Brain pericyte (primary cell): Measurements from ENCODE around the gene IFI30.
"Not testable (repeated sequence)": the region's sequence is repeated elsewhere in the genome, so short reads cannot be mapped to it uniquely, and the experiment has no call there.

Experiments
- DNase-seq: peaks from one replicate; pipeline ENCODE4 v3.0.0-alpha.2; 2012; ENCODE audit warnings: low read depth, low spot score

The IFI30 gene

GRCh38 chr19:18152817-18153555 is 20.6 kb upstream of the IFI30 start, which contains the start of gene PIK3R2:
PIK3R2 (plus strand) TSS chr19:18153163; CDS start chr19:18155880, 2,717 bp downstream.
- peak; percentile 96 for DNase-seq

DNA sequence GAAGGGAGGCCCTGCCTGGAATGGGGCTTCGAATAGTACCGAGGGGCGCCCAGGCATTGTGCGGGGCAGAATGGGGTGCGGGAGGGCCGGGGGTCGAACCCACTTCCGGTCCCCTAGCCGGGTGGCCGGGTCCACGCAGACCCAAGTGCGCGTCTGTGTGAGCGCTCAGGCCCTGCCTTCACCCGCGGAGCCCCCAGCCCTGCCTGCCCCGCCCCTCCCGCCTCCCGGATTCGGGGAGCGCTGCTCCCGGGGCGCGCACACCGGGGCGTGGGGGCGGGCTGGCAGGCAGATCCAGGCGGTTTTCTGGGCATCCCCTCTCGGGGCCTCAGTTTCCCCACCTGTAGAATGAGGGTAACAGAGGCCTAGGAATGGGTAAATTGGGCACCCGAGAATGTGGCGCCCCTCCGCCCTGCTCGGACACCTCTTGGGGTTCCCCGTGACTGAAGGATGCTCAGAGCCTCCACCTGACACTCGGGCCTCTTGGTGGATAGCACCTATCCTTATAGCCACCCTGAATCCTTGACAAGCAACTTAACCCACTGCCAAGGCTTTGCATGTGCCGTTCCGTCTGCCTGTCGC is 20.0 kb upstream of the IFI30 start:
- DNase-seq = no peak

DNA sequence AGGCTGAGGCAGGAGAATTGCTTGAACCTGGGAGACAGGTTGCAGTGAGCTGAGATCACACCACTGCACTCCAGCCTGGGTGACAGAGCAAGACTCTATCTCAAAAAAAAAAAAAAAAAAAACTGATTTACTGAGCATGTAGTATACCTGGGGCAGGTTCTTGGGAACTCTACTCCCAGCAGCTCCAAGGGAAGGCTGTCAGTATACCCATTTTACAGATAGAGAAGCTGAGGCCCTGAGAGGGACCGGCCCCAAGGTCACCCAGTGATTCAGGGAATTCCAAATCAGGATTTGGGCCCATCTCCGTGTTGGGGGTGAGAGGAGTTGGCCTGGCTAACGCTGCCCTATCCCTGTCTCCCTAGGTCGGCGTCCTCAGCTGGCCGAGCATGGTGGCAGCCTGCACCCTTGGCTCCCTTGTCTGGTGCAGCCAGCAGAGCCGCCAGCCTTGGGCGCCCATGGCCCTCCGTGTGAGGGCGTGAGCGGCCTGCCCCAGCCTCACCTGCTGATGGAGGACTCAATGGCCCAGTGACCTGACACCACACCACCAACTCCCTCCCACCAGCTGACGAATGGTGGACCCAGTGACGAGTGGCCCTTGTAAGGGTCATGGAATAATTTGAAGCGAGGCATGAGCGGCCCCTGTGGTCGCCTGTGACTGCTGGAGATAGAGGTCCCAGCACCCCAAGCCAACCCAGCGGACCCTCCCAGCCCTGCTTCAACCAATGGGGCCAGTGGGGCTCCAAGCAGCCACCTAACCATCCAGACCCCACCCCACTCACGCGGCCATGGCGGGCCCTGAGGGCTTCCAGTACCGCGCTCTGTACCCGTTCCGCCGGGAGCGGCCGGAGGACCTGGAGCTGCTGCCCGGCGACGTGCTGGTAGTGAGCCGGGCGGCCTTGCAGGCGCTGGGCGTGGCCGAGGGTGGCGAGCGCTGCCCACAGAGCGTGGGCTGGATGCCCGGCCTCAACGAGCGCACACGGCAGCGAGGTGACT is 18.2 kb upstream of the IFI30 start:
- DNase-seq = no peak

- DNase-seq = no peak
Observed at GRCh38 chr19:18156268-18156667, 17.3 kb upstream of the IFI30 start.

- peak; percentile 53 for DNase-seq
Observed at GRCh38 chr19:18156841-18157464, 16.7 kb upstream of the IFI30 start.

DNA sequence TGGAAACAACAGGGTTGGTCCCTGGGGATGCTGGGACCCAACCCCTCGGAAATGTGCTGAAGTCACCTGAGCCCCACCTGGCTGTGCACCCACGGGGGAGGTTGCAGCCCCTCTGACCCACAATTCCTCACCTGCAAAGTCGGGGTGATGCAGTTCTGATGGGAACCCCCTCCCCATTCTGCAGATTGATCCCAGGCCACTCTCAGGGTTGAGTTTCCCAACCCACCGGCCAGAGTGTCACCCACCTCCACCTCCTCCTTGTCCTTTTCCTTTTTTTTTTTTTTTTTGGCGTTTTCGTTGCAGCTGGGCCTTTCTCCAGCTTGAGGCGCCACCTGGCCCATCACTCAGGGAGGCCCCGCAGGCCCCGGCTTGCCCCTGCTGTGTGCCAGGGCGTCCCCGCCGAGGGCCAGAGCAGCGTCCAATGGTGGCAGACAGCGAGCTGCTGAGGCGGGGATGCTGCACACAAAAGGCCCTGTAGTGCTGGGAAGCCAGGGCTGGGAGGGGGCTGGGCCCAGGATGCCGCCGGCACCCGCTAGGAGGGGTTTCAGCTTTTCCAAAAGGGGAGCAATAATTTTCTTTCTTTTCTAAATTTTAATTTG is 16.0 kb upstream of the IFI30 start:
- DNase-seq = no peak

DNA sequence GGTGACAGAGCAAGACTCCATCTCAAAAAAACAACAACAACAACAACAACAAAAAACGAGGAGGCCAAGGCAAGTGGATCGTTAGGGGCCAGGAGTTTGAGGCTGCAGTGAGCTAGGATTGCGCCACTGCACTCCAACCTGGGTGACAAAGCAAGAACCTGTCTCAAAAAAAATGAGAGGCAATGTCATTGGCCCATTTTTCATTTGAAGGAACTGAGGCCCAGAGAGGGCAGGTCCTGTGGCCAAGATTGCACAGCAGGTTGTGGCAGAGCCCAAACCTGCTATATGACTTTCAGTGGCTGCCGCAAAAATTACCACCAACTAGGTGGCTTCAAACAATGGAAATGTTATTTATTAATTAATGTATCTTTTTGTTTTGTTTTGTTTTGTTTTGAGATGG is 15.1 kb upstream of the IFI30 start:
- DNase-seq = no peak

DNA sequence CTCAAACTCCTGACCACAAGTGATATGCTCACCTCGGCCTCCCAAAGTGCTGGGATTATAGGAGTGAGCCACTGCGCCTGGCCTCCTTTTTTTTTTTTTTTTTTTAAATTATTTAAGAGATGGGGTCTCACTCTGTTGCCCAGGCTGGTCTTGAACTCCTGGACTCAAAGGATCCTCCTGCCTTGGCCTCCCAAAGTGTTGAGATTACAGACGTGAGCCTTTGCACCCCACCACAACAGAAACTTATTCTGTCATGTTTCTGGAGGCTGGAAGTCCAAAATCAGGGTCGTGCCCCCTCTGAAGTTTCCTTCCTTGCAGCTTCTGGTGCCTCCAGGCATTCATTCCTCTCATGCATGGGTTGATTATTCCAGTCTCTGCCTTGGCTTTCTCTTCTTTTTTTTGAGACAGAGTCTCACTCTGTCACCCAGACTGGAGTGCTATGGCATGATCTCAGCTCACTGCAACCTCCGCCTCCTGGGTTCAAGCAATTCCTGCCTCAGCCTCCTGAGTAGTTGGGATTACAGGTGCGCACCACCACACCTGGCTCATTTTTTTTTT is 14.5 kb upstream of the IFI30 start:
- not testable (repeated sequence) for DNase-seq

- DNase-seq = no peak
Observed at GRCh38 chr19:18159810-18160209, 13.8 kb upstream of the IFI30 start.

DNA sequence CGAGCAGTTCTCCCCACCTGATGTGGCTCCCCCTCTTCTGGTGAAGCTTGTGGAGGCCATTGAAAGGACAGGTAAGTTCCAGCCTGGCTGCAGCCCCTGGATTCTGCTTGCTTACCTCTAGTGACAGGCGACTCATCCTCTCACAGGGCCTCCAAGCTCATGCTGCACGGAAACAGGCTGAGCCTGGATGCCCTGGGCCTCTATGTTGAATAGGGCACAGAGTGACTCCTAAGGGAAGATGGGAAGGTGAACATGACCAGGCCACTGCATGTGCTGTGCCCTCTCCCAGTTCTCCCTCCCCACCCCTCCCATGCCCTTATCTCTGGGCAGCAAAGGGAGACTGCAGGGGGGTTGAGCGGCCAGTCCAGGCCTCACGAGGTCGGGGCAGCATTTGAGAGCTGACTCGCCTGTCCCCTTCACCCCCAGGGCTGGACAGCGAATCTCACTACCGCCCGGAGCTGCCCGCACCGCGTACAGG is 13.1 kb upstream of the IFI30 start:
- DNase-seq = no peak

GRCh38 chr19:18160971-18161635 is 12.5 kb upstream of the IFI30 start:
- DNase-seq = no peak

GRCh38 chr19:18161636-18162002 is 12.0 kb upstream of the IFI30 start:
- DNase-seq = no peak

DNA sequence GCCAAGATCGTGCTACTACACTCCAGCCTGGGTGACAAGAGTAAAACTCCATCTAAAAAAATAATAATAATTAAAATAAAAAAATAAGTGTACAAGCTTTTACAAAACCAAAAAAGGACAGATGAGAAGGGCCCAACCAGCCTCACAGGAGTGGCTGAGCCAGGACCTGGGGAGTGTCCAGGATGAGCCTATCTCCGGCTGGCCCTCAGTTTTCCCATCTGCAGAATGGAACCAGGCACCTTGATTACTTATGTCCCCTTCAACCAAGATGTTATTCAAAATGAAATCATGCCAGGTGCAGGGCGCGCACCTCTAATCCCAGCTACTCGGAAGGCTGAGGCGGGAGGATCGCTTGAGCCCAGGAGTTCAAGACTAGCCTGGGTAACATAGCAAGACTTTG is 9.5 kb upstream of the IFI30 start:
- no peak for DNase-seq

DNA sequence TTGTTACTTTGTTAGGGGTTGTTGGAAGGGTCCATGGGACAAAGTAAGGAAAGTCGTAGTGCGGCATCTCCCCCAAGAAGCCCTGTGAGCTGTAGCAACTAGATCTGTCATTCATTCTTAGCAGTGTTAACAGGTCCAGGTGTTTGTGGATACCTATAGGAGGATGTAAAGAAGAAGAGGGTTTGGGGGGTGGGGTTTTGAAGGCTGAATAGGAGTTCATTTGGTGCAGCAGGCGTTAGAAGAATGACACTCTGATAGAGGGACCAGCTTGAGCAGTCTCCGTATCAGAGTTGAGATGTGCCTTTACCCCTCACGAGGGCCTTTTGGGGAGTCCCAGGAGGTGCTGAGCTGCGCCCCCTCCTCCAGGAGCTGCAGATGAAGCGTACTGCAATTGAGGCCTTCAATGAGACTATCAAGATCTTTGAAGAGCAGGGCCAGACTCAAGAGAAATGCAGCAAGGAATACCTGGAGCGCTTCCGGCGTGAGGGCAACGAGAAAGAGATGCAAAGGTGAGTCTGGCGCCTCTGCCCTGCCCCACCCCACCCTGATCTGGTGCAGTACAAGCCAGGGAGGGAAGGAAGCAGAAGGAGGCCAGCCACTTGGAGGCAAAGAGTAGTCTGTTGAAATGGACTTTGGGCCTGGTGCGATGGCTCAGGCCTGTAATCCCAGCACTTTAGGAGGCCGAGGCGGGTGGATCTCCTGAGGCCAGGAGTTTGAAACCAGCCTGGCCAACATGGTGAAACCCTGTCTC is 7.6 kb upstream of the IFI30 start:
- no peak for DNase-seq

DNA sequence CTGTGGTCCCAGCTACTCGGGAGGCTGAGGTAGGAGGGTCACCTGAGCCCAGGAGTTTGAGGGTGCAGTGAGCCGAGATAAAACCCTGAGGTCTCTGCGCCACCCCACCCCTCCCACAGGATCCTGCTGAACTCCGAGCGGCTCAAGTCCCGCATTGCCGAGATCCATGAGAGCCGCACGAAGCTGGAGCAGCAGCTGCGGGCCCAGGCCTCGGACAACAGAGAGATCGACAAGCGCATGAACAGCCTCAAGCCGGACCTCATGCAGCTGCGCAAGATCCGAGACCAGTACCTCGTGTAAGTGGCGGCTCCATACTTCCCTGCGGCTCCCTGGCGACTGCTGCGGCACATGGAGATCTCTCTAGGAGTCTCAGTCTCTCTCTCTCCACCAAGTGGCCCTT is 6.6 kb upstream of the IFI30 start:
- DNase-seq = no peak

DNA sequence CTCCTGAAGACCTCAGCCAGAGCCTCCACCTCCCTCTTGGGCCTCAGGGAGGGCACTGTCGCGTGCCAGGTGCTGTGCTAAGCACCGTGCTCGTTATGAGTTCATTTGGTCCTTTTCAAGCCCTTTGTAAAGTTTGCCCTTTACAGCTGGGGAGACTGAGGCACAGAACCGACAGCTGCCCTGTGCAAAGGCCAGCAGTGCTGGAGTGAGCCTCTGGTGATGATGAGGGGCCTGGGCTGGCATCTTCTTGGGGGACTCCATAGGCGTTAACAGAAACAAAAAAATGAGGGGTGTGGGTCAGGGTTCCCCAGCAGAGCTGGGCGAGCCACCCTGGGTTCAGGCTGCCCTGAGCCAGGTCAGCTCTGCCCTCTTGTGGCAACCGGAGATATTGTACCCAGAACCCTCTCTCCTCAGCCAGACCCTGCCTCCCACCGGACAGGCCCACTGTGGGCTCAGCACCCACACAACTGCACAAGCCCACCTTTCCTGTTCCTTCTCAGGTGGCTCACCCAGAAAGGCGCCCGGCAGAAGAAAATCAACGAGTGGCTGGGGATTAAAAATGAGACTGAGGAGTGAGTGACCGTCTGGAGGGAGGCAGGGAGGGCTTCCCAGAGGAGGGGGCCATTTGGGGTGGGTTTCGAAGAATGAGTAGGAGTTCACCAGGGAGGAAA is 5.5 kb upstream of the IFI30 start:
- DNase-seq = no peak

DNA sequence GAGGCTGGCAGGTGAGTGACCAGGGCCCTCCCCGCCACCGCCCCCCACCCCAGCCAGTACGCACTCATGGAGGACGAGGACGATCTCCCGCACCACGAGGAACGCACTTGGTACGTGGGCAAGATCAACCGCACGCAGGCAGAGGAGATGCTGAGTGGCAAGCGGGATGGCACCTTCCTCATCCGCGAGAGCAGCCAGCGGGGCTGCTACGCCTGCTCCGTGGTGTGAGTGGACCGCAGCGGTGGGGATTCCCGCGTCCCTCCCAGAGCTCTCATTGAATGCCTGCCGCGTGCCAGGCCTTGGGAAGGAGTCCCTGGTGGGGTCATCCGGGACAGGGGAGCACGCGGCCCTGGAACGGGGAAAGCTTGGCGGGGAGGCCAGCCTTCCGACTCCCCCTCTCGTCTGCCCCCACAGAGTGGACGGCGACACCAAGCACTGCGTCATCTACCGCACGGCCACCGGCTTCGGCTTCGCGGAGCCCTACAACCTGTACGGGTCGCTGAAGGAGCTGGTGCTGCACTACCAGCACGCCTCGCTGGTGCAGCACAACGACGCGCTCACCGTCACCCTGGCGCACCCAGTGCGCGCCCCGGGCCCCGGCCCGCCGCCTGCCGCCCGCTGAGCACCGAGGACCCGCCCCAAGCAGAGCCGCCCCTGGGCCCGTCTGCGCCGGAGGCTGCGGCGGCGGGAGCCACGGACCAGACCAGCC is 4.8 kb upstream of the IFI30 start:
- no peak for DNase-seq

DNA sequence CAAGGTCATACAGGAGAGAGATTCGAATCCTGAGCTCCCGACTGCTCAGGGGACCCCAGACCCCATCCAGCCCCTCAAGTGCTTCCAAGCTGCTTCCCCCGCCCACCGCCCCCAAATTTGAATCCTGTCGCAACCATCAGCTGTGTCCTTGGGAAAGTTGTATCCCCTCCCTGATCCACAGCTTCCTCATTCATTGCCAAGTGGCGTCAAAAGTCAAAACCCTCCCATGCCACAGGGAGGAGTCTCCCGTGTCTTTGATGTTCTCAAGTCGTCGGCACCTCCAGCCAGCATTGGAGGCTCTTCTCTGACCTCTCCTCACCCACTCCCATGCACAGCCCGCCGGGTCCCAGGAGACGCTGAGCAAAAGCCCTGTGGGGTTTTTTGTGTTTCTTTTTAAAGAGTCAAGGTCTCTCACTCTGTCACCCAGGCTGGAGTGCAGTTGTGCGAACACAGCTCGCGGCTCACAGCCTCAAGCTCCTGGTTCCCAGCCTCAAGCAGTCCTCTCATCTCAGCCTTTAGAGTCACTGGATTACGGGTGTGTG is 2.8 kb upstream of the IFI30 start:
- DNase-seq = no peak
